Gastrocnemius medialis (tissue), 4 donors: ENCODE data around the gene TMTC1. TPM values are rescaled to one million over a fixed set of nuclear protein-coding genes. Genes with fewer than 3 reads are reported as not detected.

Source experiments
- ATAC-seq, 2 donors: fragments of 150-250 bp; one replicate each; pipeline ENCODE4 v1.9.1; 2016
- DNase-seq, 2 donors: peaks; one replicate each; pipeline ENCODE4 v3.0.0-alpha.2; 2019
- H3K27ac ChIP-seq, 4 donors: fragments of 200-600 bp; sonication (generic); 1 replicate in 1 of 4; 2 replicates in 3 of 4; pipeline ENCODE4 v1.5.1; 2016 to 2018; ENCODE audit warnings: mild to moderate bottlenecking in 2 of 4, moderate library complexity in 1 of 4
- H3K27me3 ChIP-seq, 3 donors: fragments of 200-600 bp; sonication (generic) in 2 of 3; 1 replicate in 1 of 3; 2 replicates in 2 of 3; pipeline versions ENCODE4 v1.5.1 to v1.6.0; 2016 to 2019; ENCODE audit warnings: mild to moderate bottlenecking in 1 of 3, moderate library complexity in 1 of 3
- H3K36me3 ChIP-seq, 2 donors: fragments of 200-600 bp; sonication (generic) in 1 of 2; one replicate each; pipeline ENCODE4 v1.5.1; 2017 to 2018
- H3K4me1 ChIP-seq, 2 donors: fragments of 200-600 bp; sonication (generic) in 1 of 2; one replicate each; pipeline ENCODE4 v1.5.1; 2016 to 2017; ENCODE audit warnings: mild to moderate bottlenecking in 2 of 2
- H3K4me3 ChIP-seq, 4 donors: fragments of 200-600 bp; sonication (generic) in 3 of 4; 1 replicate in 1 of 4; 2 replicates in 3 of 4; pipeline ENCODE4 v1.5.1; 2016 to 2019; ENCODE audit warnings: mild to moderate bottlenecking in 2 of 4
- H3K9me3 ChIP-seq, 3 donors: fragments of 200-600 bp; sonication (generic) in 2 of 3; 1 replicate in 1 of 3; 2 replicates in 2 of 3; pipeline ENCODE4 v1.5.1; 2016 to 2019
- POLR2A ChIP-seq, 2 donors: fragments of 450-650 bp; IDR thresholded peaks; one replicate each; pipeline ENCODE4 v1.6.1; 2017; ENCODE audit warnings: antibody characterized with exemption in 2 of 2, mild to moderate bottlenecking in 2 of 2, moderate library complexity in 2 of 2
- in situ Hi-C, 4 donors: fragments of 200-750 bp; cut with MboI; loops; one replicate each; pipeline versions ENCODE4 v1.15.0 to v1.8.0; 2017; ENCODE audit warnings: low sequenced_read_pairs in 4 of 4
- intact Hi-C: fragments of 100-400 bp; cut with DNase I; formaldehyde crosslinking; loops from one replicate; pipeline ENCODE4 v1.15.1; 2023; ENCODE audit warnings: low total_unique reads
- total RNA-seq, 4 donors: library from RNA; depleted of rRNA; stranded (reverse); fragments of >200 nt; gene quantifications; one replicate each; pipeline versions ENCODE4 v1.1.0 to v1.2.3, GENCODE V29; 2016
- TF ChIP-seq, protein P1 (sequence below), 5 experiments: fragments of 450-650 bp in 3 of 5; fragments of 200-600 bp in 2 of 5; sonication (generic) in 2 of 5; IDR thresholded peaks in 4 of 5; conservative IDR thresholded peaks in 1 of 5; 1 replicate in 4 of 5; 2 replicates in 1 of 5; pipeline ENCODE4 v1.5.1; 2016 to 2019; ENCODE audit warnings: antibody characterized with exemption in 5 of 5, mild to moderate bottlenecking in 3 of 5, moderate library complexity in 3 of 5

The TMTC1 gene
- total RNA-seq, 4 donors from 2014 or later: 38.5 to 83.5 (median 42.6) TPM

DNA sequence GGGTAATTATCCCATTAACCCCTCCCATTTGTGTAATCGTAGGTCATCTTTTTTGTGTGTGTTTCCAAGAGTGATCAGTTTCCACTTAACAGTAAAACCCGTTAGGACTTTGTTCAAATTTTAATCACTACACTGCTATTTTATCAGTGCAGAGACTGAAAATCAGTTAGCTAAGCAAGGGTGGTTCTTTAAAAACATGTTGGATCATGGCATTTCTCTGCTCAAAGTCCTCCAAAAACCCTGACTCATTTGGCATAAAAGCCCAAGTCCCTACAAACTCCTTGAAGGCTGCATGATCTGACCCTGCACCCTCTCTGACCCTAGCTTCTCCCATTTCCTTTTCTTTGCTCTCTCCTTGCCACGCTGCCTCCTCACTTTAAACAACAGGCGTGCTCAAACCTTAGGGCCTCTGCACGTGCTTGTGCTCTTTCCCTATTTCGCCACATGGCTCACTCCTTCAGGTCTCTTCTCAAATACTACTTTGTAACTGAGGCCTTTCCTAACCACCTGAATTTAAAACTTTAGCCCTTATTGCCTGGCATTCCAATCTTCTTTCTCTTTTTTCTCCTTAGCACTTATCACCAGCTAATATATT is 273.1 kb downstream of the TMTC1 start:
- Histone ChIP-seq H3K36me3 (peaks cover 0 to 55% of the 10 kb centered on the region in 2 donors), H3K9me3 (no peaks in the 10 kb centered on the region), H3K4me1 (no peaks in the 10 kb centered on the region), H3K4me3 (no peak overlapping the region), H3K27ac (no peak overlapping the region), H3K27me3 (no peaks in the 10 kb centered on the region)
- TF ChIP-seq, protein P1, sequence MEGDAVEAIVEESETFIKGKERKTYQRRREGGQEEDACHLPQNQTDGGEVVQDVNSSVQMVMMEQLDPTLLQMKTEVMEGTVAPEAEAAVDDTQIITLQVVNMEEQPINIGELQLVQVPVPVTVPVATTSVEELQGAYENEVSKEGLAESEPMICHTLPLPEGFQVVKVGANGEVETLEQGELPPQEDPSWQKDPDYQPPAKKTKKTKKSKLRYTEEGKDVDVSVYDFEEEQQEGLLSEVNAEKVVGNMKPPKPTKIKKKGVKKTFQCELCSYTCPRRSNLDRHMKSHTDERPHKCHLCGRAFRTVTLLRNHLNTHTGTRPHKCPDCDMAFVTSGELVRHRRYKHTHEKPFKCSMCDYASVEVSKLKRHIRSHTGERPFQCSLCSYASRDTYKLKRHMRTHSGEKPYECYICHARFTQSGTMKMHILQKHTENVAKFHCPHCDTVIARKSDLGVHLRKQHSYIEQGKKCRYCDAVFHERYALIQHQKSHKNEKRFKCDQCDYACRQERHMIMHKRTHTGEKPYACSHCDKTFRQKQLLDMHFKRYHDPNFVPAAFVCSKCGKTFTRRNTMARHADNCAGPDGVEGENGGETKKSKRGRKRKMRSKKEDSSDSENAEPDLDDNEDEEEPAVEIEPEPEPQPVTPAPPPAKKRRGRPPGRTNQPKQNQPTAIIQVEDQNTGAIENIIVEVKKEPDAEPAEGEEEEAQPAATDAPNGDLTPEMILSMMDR (IDR thresholded peaks at IDR 0.05 in 4 of 5, conservative IDR thresholded peaks at IDR 0.05 in 1 of 5): no peak
- no peak for TF ChIP-seq POLR2A (IDR thresholded peaks at IDR 0.05)
- ATAC-seq (no peak), DNase-seq (no peak)
- in situ Hi-C loops: loop anchor here in 1 of 4 donors (25.0 kb wide), 2 partner anchors 777 to 1302 kb away; no protein-coding TSS in a partner anchor
- intact Hi-C loops: loop anchor here (5.0 kb wide), 1 partner anchor 272 kb away; the partner anchor contains the start of gene TMTC1

DNA sequence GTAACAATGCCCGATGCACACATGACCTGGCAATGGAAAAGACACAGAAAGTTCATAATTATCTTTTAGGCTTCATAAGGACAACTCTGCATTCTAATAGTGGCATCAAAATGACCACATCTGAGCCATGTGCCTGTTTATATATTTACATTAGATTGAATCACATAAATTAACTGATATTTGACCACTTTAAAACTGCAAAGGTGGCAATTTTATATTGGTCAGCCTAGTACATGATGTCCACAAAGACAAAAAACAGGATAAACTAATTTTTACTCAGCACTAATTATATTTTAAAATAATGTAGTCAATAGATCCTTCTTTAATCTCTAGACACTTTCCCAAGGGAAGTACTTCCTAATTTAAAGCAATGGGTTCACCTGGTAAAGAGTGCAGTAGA is 274.2 kb downstream of the TMTC1 start:
- Histone ChIP-seq H3K9me3 (no peaks in the 10 kb centered on the region), H3K4me1 (peaks cover 5 to 8% of the 10 kb centered on the region in 2 donors), H3K36me3 (peaks cover 0 to 47% of the 10 kb centered on the region in 2 donors), H3K4me3 (no peak overlapping the region), H3K27me3 (no peaks in the 10 kb centered on the region), H3K27ac (no peak overlapping the region)
- DNase-seq (no peak), ATAC-seq (no peak)
- intact Hi-C loops (no loop called here), in situ Hi-C loops (loop anchor here in 1 of 4 donors (25.0 kb wide), 2 partner anchors 778 to 1303 kb away; no protein-coding TSS in a partner anchor)
- no peak for TF ChIP-seq POLR2A (IDR thresholded peaks at IDR 0.05)

DNA sequence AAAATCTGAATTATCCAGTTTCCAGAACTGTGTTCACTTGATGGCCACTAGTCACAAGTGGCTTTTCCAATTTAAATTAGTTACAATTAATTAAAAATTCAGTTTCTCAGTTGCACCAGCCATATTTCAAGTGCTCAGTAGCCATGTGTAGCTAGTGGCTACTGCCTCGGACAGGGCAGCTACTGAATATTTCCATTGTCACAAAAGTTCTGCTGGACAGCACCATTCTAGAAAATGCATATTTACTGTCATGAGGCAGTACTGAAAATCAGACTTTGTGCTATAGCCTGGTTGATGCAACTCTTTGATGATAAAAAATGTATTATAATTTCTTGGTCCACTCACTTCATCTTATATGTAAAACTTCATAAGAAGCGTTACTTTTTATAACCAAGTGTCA is 274.8 kb downstream of the TMTC1 start:
- Histone ChIP-seq H3K9me3 (no peaks in the 10 kb centered on the region), H3K27me3 (no peaks in the 10 kb centered on the region), H3K27ac (no peak overlapping the region), H3K36me3 (peaks cover 0 to 42% of the 10 kb centered on the region in 2 donors), H3K4me3 (no peak overlapping the region), H3K4me1 (peaks cover 5 to 8% of the 10 kb centered on the region in 2 donors)
- in situ Hi-C loops: loop anchor here in 1 of 4 donors (25.0 kb wide), 2 partner anchors 778 to 1303 kb away; no protein-coding TSS in a partner anchor
- DNase-seq (no peak), ATAC-seq (no peak)
- intact Hi-C loops: no loop called here
- TF ChIP-seq, protein P1 (IDR thresholded peaks at IDR 0.05 in 4 of 5, conservative IDR thresholded peaks at IDR 0.05 in 1 of 5): no peak
- TF ChIP-seq POLR2A (IDR thresholded peaks at IDR 0.05): no peak

DNA sequence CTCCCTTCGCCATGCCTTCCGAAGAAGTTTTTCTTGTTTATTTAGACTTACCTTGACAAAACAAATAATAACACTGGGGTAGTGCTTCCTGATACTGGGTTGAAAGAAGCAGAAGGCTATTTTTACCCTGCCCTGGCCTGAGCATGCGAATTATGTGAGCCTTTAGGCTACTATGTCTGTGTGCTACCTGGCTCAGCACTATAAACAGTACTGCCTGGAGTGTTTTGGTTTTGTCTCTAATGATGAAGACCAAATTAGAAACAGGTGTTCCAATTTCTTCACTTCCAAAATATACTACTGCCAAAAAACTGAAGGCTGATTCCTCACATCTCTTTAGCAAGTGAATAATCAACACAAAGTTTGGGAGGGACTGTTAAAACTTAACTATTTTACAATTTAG is 278.6 kb downstream of the TMTC1 start:
- Histone ChIP-seq H3K36me3 (peaks cover 0 to 20% of the 10 kb centered on the region in 2 donors), H3K4me1 (peaks cover 5 to 8% of the 10 kb centered on the region in 2 donors), H3K27me3 (no peaks in the 10 kb centered on the region), H3K27ac (no peak overlapping the region), H3K4me3 (no peak overlapping the region), H3K9me3 (no peaks in the 10 kb centered on the region)
- no peak for ATAC-seq
- intact Hi-C loops (no loop called here), in situ Hi-C loops (loop anchor here in 1 of 4 donors (25.0 kb wide), 2 partner anchors 782 to 1307 kb away; no protein-coding TSS in a partner anchor)
- TF ChIP-seq POLR2A (IDR thresholded peaks at IDR 0.05): no peak
- TF ChIP-seq, protein P1 (IDR thresholded peaks at IDR 0.05 in 4 of 5, conservative IDR thresholded peaks at IDR 0.05 in 1 of 5): no peak
- no peak for DNase-seq

DNA sequence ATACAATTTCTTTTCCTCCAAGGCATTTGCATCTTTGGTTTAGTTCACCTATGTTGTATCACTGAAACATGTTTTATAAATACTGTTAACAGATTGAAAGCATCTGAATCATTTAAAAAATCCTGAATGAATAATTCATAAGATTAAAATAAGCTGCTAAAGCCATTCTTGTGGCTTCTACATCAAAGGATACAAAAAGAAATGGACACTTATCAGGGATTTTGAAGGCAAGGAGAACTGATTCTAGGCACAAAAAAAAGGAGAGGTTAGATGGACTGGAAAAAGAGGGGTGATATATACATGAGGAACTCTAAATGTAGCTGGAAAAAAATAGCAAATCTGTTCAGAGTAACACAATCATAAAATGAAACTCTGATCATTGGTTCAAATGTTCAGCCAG is 280.5 kb downstream of the TMTC1 start:
- peaks cover 0 to 17% of the 10 kb centered on the region in 2 donors for H3K36me3 ChIP-seq

More for the DNA sequence above, 280.5 kb downstream of the TMTC1 start:
- Histone ChIP-seq H3K27me3 (no peaks in the 10 kb centered on the region), H3K4me1 (peaks cover 5 to 8% of the 10 kb centered on the region in 2 donors), H3K27ac (no peak overlapping the region), H3K9me3 (no peaks in the 10 kb centered on the region), H3K4me3 (no peak overlapping the region)
- ATAC-seq: no peak
- intact Hi-C loops: no loop called here
- in situ Hi-C loops: loop anchor here in 1 of 4 donors (25.0 kb wide), 2 partner anchors 784 to 1309 kb away; no protein-coding TSS in a partner anchor
- DNase-seq: no peak
- no peak for TF ChIP-seq POLR2A (IDR thresholded peaks at IDR 0.05)
- TF ChIP-seq, protein P1 (IDR thresholded peaks at IDR 0.05 in 4 of 5, conservative IDR thresholded peaks at IDR 0.05 in 1 of 5): no peak
